ENCODE results near the gene VAT1. TPM values are rescaled to one million over a fixed set of nuclear protein-coding genes. Genes with fewer than 3 reads are reported as not detected.
"Not testable (repeated sequence)": the region's sequence is repeated elsewhere in the genome, so short reads cannot be mapped to it uniquely, and the experiment has no call there.

Gene VAT1
- total RNA-seq, 2 donors from 2014 or later: 33.2 to 61.5 TPM

- peak overlapping the region; percentile 29 to 31 for H3K9ac ChIP-seq (ENCODE audit: low read depth in 2 of 2, low read length in 2 of 2)
- no peak overlapping the region for H3K4me3 ChIP-seq
- H3K9me3 ChIP-seq: no peaks in the 10 kb centered on the region
- no peak for TF ChIP-seq CTCF (IDR thresholded peaks at IDR 0.05)
- intact Hi-C loops (cut with DNase I): no loop called here
- peak; percentile 89 for DNase-seq
- peak overlapping the region; percentile 69 for H3K27ac ChIP-seq
- peaks cover 3% of the 10 kb centered on the region for H3K4me1 ChIP-seq
- no peaks in the 10 kb centered on the region for H3K27me3 ChIP-seq
- H3K36me3 ChIP-seq: no peaks in the 10 kb centered on the region
Observed at GRCh38 chr17:43010667-43011308, 11.4 kb downstream of the VAT1 start.

GRCh38 chr17:43006639-43007551, 15.3 kb downstream of the VAT1 start, which contains the start of gene IFI35:
Gene IFI35 (plus strand): TSS chr17:43006784. CDS start chr17:43006948, 164 bp downstream.
- Histone ChIP-seq H3K36me3 (peaks cover 6% of the 10 kb centered on the region), H3K9ac (ENCODE audit: low read depth in 2 of 2, low read length in 2 of 2) (peak within 1 kb of the TSS; percentile 79 to 100), H3K4me1 (peaks cover 3% of the 10 kb centered on the region), H3K4me3 (peak within 1 kb of the TSS; percentile 68), H3K27me3 (no peaks in the 10 kb centered on the region), H3K9me3 (no peaks in the 10 kb centered on the region), H3K27ac (peak within 1 kb of the TSS; percentile 94)
- peak; percentile 94 for DNase-seq
- TF ChIP-seq CTCF (IDR thresholded peaks at IDR 0.05): peak; percentile 40
- intact Hi-C loops (cut with DNase I): no loop called here

- H3K4me1 ChIP-seq: peaks cover 12% of the 10 kb centered on the region
- intact Hi-C loops (cut with DNase I): no loop called here
- H3K9me3 ChIP-seq: no peaks in the 10 kb centered on the region
- DNase-seq: no peak
- peaks cover 10% of the 10 kb centered on the region for H3K36me3 ChIP-seq
- H3K9ac ChIP-seq (ENCODE audit: low read depth in 2 of 2, low read length in 2 of 2): no peak overlapping the region
- no peak for TF ChIP-seq CTCF (IDR thresholded peaks at IDR 0.05)
- H3K4me3 ChIP-seq: no peak overlapping the region
- H3K27me3 ChIP-seq: no peaks in the 10 kb centered on the region
- no peak overlapping the region for H3K27ac ChIP-seq
Observed at GRCh38 chr17:43003542-43004172, 18.5 kb downstream of the VAT1 start.

- H3K4me3 ChIP-seq; H3K9me3 ChIP-seq; intact Hi-C loops (cut with DNase I); DNase-seq; H3K27me3 ChIP-seq; H3K27ac ChIP-seq: not testable (repeated sequence)
- Histone ChIP-seq H3K4me1 (peaks cover 18% of the 10 kb centered on the region), H3K9ac (ENCODE audit: low read depth in 2 of 2, low read length in 2 of 2) (peak overlapping the region in 1 of 2 donors; percentile 41), H3K36me3 (peaks cover 10% of the 10 kb centered on the region)
Observed at GRCh38 chr17:43000894-43001293, 21.3 kb downstream of the VAT1 start.

- TF ChIP-seq CTCF (IDR thresholded peaks at IDR 0.05): no peak
- no peak for DNase-seq
- Histone ChIP-seq H3K9me3 (no peaks in the 10 kb centered on the region), H3K36me3 (peaks cover 10% of the 10 kb centered on the region), H3K9ac (ENCODE audit: low read depth in 2 of 2, low read length in 2 of 2) (peak overlapping the region; percentile 89 to 99), H3K4me1 (peaks cover 18% of the 10 kb centered on the region), H3K27ac (peak overlapping the region; percentile 77), H3K27me3 (no peaks in the 10 kb centered on the region), H3K4me3 (peak overlapping the region; percentile 74)
- intact Hi-C loops (cut with DNase I): loop anchor here (5.0 kb wide), 1 partner anchor 167 kb away; the partner anchor contains the start of gene PSME3
Observed at GRCh38 chr17:42999003-42999525, 23.1 kb downstream of the VAT1 start.

Measured in colonic mucosa (tissue), 4 donors.